WERI-Rb-1 (cell line): Measurements from ENCODE around the gene ADPRM.

Experiments
- DNase-seq: peaks from one replicate; pipeline ENCODE4 v3.0.0-alpha.2; 2020
- H3K27ac ChIP-seq: fragments of 250-450 bp; sonication (Bioruptor Pico); 2 replicates; pipeline ENCODE4 v1.5.1; 2020; ENCODE audit warnings: mild to moderate bottlenecking, moderate library complexity
- H3K27me3 ChIP-seq: fragments of 250-450 bp; sonication (Bioruptor Pico); 2 replicates; pipeline ENCODE4 v1.5.1; 2021; ENCODE audit warnings: mild to moderate bottlenecking, low read depth, moderate library complexity; ENCODE audit not compliant: insufficient read depth, severe bottlenecking
- H3K36me3 ChIP-seq: fragments of 250-450 bp; sonication (Bioruptor Pico); 2 replicates; pipeline ENCODE4 v1.5.1; 2020; ENCODE audit warnings: mild to moderate bottlenecking, moderate library complexity
- H3K4me3 ChIP-seq: 2 replicates; pipeline ENCODE4 v1.5.1; 2011; ENCODE audit warnings: low read depth, mild to moderate bottlenecking, control low read depth, low read length
- H3K9me3 ChIP-seq: fragments of 250-450 bp; sonication (Bioruptor Pico); 2 replicates; pipeline ENCODE4 v1.5.1; 2021; ENCODE audit warnings: mild to moderate bottlenecking, moderate library complexity; ENCODE audit not compliant: severe bottlenecking
- CTCF ChIP-seq: IDR thresholded peaks from 2 replicates; pipeline ENCODE4 v1.5.1; 2011; ENCODE audit warnings: low read depth, mild to moderate bottlenecking, control low read depth, inconsistent platforms, low read length

The ADPRM gene

GRCh38 chr17:10705727-10706126 is 8.3 kb downstream of the ADPRM start:
- no peak for TF ChIP-seq CTCF

GRCh38 chr17:10713318-10713717 is 15.9 kb downstream of the ADPRM start:
- H3K36me3 ChIP-seq: peaks cover 23% of the 10 kb centered on the region
- H3K27me3 ChIP-seq: no peaks in the 10 kb centered on the region
- no peak for DNase-seq
- no peak overlapping the region for H3K27ac ChIP-seq
- TF ChIP-seq CTCF: no peak
- H3K4me3 ChIP-seq: no peak overlapping the region
- no peaks in the 10 kb centered on the region for H3K9me3 ChIP-seq

More at GRCh38 chr17:10705727-10706126, 8.3 kb downstream of the ADPRM start:
- no peak for DNase-seq
- no peaks in the 10 kb centered on the region for H3K9me3 ChIP-seq
- no peak overlapping the region for H3K27ac ChIP-seq
- peaks cover 21% of the 10 kb centered on the region for H3K36me3 ChIP-seq
- no peaks in the 10 kb centered on the region for H3K27me3 ChIP-seq
- H3K4me3 ChIP-seq: no peak overlapping the region

- Histone ChIP-seq H3K4me3 (no peak overlapping the region), H3K9me3 (no peaks in the 10 kb centered on the region), H3K27me3 (no peaks in the 10 kb centered on the region), H3K36me3 (peaks cover 15% of the 10 kb centered on the region), H3K27ac (no peak overlapping the region)
- TF ChIP-seq CTCF: no peak
- no peak for DNase-seq
These were observed 18.8 kb downstream of the ADPRM start for GRCh38 chr17:10716218-10716617.

- no peak overlapping the region for H3K4me3 ChIP-seq
- H3K9me3 ChIP-seq: no peaks in the 10 kb centered on the region
- no peak overlapping the region for H3K27ac ChIP-seq
- no peak for TF ChIP-seq CTCF
- H3K27me3 ChIP-seq: no peaks in the 10 kb centered on the region
- no peaks in the 10 kb centered on the region for H3K36me3 ChIP-seq
- no peak for DNase-seq
These were observed 21.2 kb downstream of the ADPRM start for GRCh38 chr17:10718547-10718946.

GRCh38 chr17:10724546-10725195 is 27.3 kb downstream of the ADPRM start:
- no peak for TF ChIP-seq CTCF
- Histone ChIP-seq H3K36me3 (no peaks in the 10 kb centered on the region), H3K9me3 (no peaks in the 10 kb centered on the region), H3K4me3 (no peak overlapping the region), H3K27ac (no peak overlapping the region), H3K27me3 (no peaks in the 10 kb centered on the region)
- no peak for DNase-seq

- Histone ChIP-seq H3K27ac (no peak overlapping the region), H3K27me3 (no peaks in the 10 kb centered on the region), H3K36me3 (no peaks in the 10 kb centered on the region), H3K4me3 (no peak overlapping the region), H3K9me3 (no peaks in the 10 kb centered on the region)
- DNase-seq: no peak
- TF ChIP-seq CTCF: no peak
These were observed 27.9 kb downstream of the ADPRM start for GRCh38 chr17:10725262-10725661.
